Measurements from ENCODE around the gene MKLN1.

GRCh38 chr7:131338691-131339390, 11.2 kb downstream of the MKLN1 start:
- no peak for TF ChIP-seq CTCF (IDR thresholded peaks at IDR 0.05; ENCODE audit: poor library complexity, severe bottlenecking)
- no peak for TF ChIP-seq POLR2AphosphoS5 (IDR thresholded peaks at IDR 0.05)
- TF ChIP-seq, protein P1, sequence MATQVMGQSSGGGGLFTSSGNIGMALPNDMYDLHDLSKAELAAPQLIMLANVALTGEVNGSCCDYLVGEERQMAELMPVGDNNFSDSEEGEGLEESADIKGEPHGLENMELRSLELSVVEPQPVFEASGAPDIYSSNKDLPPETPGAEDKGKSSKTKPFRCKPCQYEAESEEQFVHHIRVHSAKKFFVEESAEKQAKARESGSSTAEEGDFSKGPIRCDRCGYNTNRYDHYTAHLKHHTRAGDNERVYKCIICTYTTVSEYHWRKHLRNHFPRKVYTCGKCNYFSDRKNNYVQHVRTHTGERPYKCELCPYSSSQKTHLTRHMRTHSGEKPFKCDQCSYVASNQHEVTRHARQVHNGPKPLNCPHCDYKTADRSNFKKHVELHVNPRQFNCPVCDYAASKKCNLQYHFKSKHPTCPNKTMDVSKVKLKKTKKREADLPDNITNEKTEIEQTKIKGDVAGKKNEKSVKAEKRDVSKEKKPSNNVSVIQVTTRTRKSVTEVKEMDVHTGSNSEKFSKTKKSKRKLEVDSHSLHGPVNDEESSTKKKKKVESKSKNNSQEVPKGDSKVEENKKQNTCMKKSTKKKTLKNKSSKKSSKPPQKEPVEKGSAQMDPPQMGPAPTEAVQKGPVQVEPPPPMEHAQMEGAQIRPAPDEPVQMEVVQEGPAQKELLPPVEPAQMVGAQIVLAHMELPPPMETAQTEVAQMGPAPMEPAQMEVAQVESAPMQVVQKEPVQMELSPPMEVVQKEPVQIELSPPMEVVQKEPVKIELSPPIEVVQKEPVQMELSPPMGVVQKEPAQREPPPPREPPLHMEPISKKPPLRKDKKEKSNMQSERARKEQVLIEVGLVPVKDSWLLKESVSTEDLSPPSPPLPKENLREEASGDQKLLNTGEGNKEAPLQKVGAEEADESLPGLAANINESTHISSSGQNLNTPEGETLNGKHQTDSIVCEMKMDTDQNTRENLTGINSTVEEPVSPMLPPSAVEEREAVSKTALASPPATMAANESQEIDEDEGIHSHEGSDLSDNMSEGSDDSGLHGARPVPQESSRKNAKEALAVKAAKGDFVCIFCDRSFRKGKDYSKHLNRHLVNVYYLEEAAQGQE (IDR thresholded peaks at IDR 0.05; ENCODE audit: borderline replicate concordance), result no peak
- no peak for TF ChIP-seq EZH2 (IDR thresholded peaks at IDR 0.05; ENCODE audit: borderline replicate concordance, insufficient read depth, low read length, poor library complexity, severe bottlenecking)
- no peak for TF ChIP-seq RAD21 (conservative IDR thresholded peaks at IDR 0.05)
- TF ChIP-seq EP300 (conservative IDR thresholded peaks at IDR 0.05; ENCODE audit: poor library complexity, severe bottlenecking), result no peak
- TF ChIP-seq SMC3 (conservative IDR thresholded peaks at IDR 0.05; ENCODE audit: poor library complexity), result no peak
- no peak for TF ChIP-seq TAF1 (IDR thresholded peaks at IDR 0.05; ENCODE audit: low read depth)
- no peak for TF ChIP-seq MXI1 (conservative IDR thresholded peaks at IDR 0.05; ENCODE audit: poor library complexity, severe bottlenecking)
